ENCODE data around the gene PLB1. TPM values are rescaled to one million over a fixed set of nuclear protein-coding genes. Genes with fewer than 3 reads are reported as not detected.

The PLB1 gene
- total RNA-seq, 2 donors from 2014 or later, result 7.4 to 9.6 TPM

GRCh38 chr2:28522481-28522880 lies 26.6 kb downstream of the PLB1 start:
- no peak overlapping the region for H3K27ac ChIP-seq
- no peak overlapping the region for H3K4me3 ChIP-seq
- H3K36me3 ChIP-seq, result no peaks in the 10 kb centered on the region
- DNase-seq (ENCODE audit: low spot score), result no peak
- H3K4me1 ChIP-seq (replicated peaks), result no peaks in the 10 kb centered on the region
- H3K27me3 ChIP-seq (replicated peaks; ENCODE audit: insufficient read depth), result no peaks in the 10 kb centered on the region
- TF ChIP-seq POLR2AphosphoS5 (IDR thresholded peaks at IDR 0.05), result no peak
- no peak for TF ChIP-seq POLR2A (IDR thresholded peaks at IDR 0.05)
- no peak for TF ChIP-seq CTCF (IDR thresholded peaks at IDR 0.05)
- WGBS, result 67% methylated on average over 11 of the region's 11 CpGs
- H3K9me3 ChIP-seq, result no peaks in the 10 kb centered on the region
- intact Hi-C loops (cut with DNase I), result no loop called here

DNA sequence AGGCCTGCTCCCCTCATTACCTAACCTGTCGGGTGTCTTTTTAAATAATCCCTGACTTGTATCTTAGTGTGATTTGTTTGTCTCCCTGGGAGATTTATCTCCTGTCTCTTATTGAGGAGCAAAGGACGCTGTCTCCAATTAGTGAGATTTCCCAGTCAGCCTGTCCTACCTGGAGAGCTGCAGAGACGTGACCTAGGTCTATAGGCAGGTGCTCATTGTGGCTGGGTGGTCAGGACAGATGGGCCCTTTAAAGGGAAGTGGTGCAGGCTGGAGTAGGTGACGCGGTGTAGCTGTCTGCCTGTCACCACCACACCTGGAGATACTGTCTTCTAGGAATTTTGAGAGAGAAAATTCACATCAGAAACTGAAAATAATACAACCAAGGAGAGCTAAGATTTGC lies 28.0 kb downstream of the PLB1 start:
- Histone ChIP-seq H3K9me3 (no peaks in the 10 kb centered on the region), H3K4me3 (no peak overlapping the region), H3K27ac (no peak overlapping the region), H3K27me3 (replicated peaks; ENCODE audit: insufficient read depth) (no peaks in the 10 kb centered on the region), H3K4me1 (replicated peaks) (no peaks in the 10 kb centered on the region), H3K36me3 (no peaks in the 10 kb centered on the region)
- TF ChIP-seq CTCF (IDR thresholded peaks at IDR 0.05) (no peak), POLR2A (IDR thresholded peaks at IDR 0.05) (no peak), POLR2AphosphoS5 (IDR thresholded peaks at IDR 0.05) (no peak)
- 60% methylated on average over 5 of the region's 5 CpGs for WGBS
- DNase-seq (ENCODE audit: low spot score), result no peak
- intact Hi-C loops (cut with DNase I), result no loop called here

GRCh38 chr2:28525481-28525880 lies 29.6 kb downstream of the PLB1 start:
- no peaks in the 10 kb centered on the region for H3K36me3 ChIP-seq
- H3K27me3 ChIP-seq (replicated peaks; ENCODE audit: insufficient read depth), result no peaks in the 10 kb centered on the region
- intact Hi-C loops (cut with DNase I), result no loop called here
- no peak overlapping the region for H3K4me3 ChIP-seq
- no peak for TF ChIP-seq POLR2A (IDR thresholded peaks at IDR 0.05)
- no peak for TF ChIP-seq POLR2AphosphoS5 (IDR thresholded peaks at IDR 0.05)
- no peak for DNase-seq (ENCODE audit: low spot score)
- 96% methylated on average over 2 of the region's 2 CpGs for WGBS
- H3K27ac ChIP-seq, result no peak overlapping the region
- no peaks in the 10 kb centered on the region for H3K4me1 ChIP-seq (replicated peaks)
- no peaks in the 10 kb centered on the region for H3K9me3 ChIP-seq

DNA sequence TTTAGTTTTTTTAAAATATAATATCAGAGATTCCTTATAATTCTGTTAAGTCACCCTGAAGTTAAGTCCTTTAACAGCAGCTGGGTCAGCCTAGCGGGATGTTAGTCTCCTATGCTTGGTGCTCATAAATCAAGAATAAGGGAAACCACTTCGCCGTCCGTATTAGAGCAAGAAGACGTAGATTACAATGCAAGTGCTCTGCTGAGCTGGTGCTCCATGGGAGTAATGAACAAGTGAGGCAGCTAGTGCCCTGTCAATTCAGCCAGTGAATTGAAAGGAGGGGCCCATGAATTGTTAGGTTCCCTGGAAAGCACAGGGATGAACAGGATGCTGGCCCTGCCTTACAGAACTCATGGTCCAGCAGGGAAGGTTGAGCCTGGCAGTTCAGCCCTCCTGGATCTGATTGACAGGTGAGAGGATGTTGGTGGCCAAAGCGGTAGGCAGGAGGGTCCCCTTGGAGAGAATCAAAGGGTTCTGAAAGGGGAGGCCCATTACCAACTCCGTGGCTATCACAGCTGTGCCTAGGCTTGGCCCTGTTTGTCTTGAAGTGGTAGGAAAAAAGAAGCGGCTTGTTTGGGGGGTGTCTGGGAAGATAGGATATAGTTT lies 30.8 kb downstream of the PLB1 start:
- no peak overlapping the region for H3K27ac ChIP-seq
- no peaks in the 10 kb centered on the region for H3K36me3 ChIP-seq
- 93% methylated on average over 8 of the region's 8 CpGs for WGBS
- no peaks in the 10 kb centered on the region for H3K9me3 ChIP-seq
- no peaks in the 10 kb centered on the region for H3K27me3 ChIP-seq (replicated peaks; ENCODE audit: insufficient read depth)
- intact Hi-C loops (cut with DNase I), result no loop called here
- H3K4me1 ChIP-seq (replicated peaks), result no peaks in the 10 kb centered on the region
- no peak for DNase-seq (ENCODE audit: low spot score)
- TF ChIP-seq POLR2A (IDR thresholded peaks at IDR 0.05), result no peak
- no peak for TF ChIP-seq POLR2AphosphoS5 (IDR thresholded peaks at IDR 0.05)
- no peak for TF ChIP-seq CTCF (IDR thresholded peaks at IDR 0.05)
- H3K4me3 ChIP-seq, result no peak overlapping the region

DNA sequence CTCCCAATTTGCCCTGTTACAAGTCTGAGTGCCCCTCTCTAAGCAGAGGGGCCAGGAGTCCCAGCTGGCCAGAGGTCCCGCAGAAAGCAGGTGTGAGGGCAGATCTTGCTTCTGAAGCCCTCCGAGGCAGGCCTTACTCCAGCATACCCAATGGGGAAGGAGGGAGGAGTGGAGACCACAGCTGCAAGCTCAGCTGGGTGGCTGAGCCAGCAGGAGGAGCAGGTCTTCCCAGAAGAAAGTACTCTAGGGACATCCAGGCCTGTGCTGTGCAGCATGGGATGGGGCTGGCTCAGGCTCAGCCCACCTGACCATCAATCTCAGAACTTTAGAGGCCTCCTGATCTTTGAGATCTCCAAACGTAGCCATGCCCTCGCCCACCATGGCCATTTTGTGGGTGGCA lies 31.3 kb downstream of the PLB1 start:
- no peak for DNase-seq (ENCODE audit: low spot score)
- no peak for TF ChIP-seq POLR2AphosphoS5 (IDR thresholded peaks at IDR 0.05)
- no peak for TF ChIP-seq POLR2A (IDR thresholded peaks at IDR 0.05)
- no peak for TF ChIP-seq CTCF (IDR thresholded peaks at IDR 0.05)
- intact Hi-C loops (cut with DNase I), result no loop called here

More for the DNA sequence above, 31.3 kb downstream of the PLB1 start:
- Histone ChIP-seq H3K36me3 (no peaks in the 10 kb centered on the region), H3K27ac (no peak overlapping the region), H3K4me1 (replicated peaks) (no peaks in the 10 kb centered on the region), H3K9me3 (no peaks in the 10 kb centered on the region), H3K27me3 (replicated peaks; ENCODE audit: insufficient read depth) (no peaks in the 10 kb centered on the region), H3K4me3 (no peak overlapping the region)
- WGBS, result 94% methylated on average over 4 of the region's 4 CpGs

Measured in prostate gland (tissue), 2 donors.